DOHH2 (cell line): Measurements from ENCODE around the gene BNIP2.

Experiments used
- H3F3A ChIP-seq: fragments of 200-600 bp; sonication (generic), shearing (Covaris generic); 2 replicates; pipeline ENCODE4 v1.6.0; 2016; ENCODE audit warnings: antibody characterized with exemption, mild to moderate bottlenecking; ENCODE audit not compliant: control insufficient read depth, insufficient read depth
- H3K27ac ChIP-seq: fragments of 200-600 bp; sonication (generic); 2 replicates; pipeline ENCODE4 v1.5.1; 2014; ENCODE audit warnings: low read depth, mild to moderate bottlenecking, low read length, moderate library complexity
- H3K27me3 ChIP-seq: fragments of 200-600 bp; sonication (generic); 2 replicates; pipeline ENCODE4 v1.6.1; 2014; ENCODE audit warnings: mild to moderate bottlenecking, low read length, mixed read lengths; ENCODE audit not compliant: control insufficient read depth
- H3K36me3 ChIP-seq: fragments of 200-600 bp; sonication (generic); 2 replicates; pipeline ENCODE4 v1.6.1; 2014; ENCODE audit warnings: mild to moderate bottlenecking, low read length, moderate library complexity, mixed read lengths; ENCODE audit not compliant: control insufficient read depth
- H3K4me1 ChIP-seq: fragments of 200-600 bp; sonication (generic); 2 replicates; pipeline ENCODE4 v1.6.1; 2014; ENCODE audit warnings: mild to moderate bottlenecking, low read length, mixed read lengths; ENCODE audit not compliant: control insufficient read depth
- H3K4me2 ChIP-seq: fragments of 200-600 bp; sonication (generic); 2 replicates; pipeline ENCODE4 v1.6.0; 2014; ENCODE audit warnings: mild to moderate bottlenecking, low read length, moderate library complexity
- H3K4me3 ChIP-seq: fragments of 200-600 bp; sonication (generic); 2 replicates; pipeline ENCODE4 v1.5.1; 2014; ENCODE audit warnings: mild to moderate bottlenecking, low read length, mixed read lengths
- H3K79me2 ChIP-seq: fragments of 200-600 bp; sonication (generic); 2 replicates; pipeline ENCODE4 v1.6.1; 2014; ENCODE audit warnings: mild to moderate bottlenecking, low read length, mixed read lengths; ENCODE audit not compliant: control insufficient read depth
- H3K9me2 ChIP-seq: fragments of 200-600 bp; sonication (generic); replicated peaks from 2 replicates; pipeline ENCODE4 v1.6.1; 2014; ENCODE audit warnings: mild to moderate bottlenecking, low read length, mixed read lengths; ENCODE audit not compliant: control insufficient read depth
- H3K9me3 ChIP-seq: fragments of 200-600 bp; sonication (generic); 2 replicates; pipeline ENCODE4 v1.6.1; 2014; ENCODE audit warnings: antibody characterized with exemption, low read length, mixed read lengths; ENCODE audit not compliant: control insufficient read depth, insufficient read depth
- H4K20me1 ChIP-seq: fragments of 200-600 bp; sonication (generic); 2 replicates; pipeline ENCODE4 v1.6.0; 2014; ENCODE audit warnings: low read depth, mild to moderate bottlenecking, antibody characterized with exemption, low read length, moderate library complexity; ENCODE audit not compliant: control insufficient read depth, insufficient read depth
- EZH2phosphoT487 ChIP-seq: fragments of 200-600 bp; sonication (generic); IDR thresholded peaks from 2 replicates; pipeline ENCODE4 v1.6.1; 2017; ENCODE audit warnings: borderline replicate concordance, mild to moderate bottlenecking, antibody characterized with exemption, low read length, moderate library complexity, mixed read lengths
- TF ChIP-seq, protein P1 (sequence below): fragments of 200-600 bp; sonication (generic); IDR thresholded peaks from one replicate; pipeline ENCODE4 v1.5.1; 2014; ENCODE audit warnings: antibody characterized with exemption, mild to moderate bottlenecking, low read depth, low read length; ENCODE audit not compliant: poor library complexity, severe bottlenecking

Gene BNIP2, protein sequence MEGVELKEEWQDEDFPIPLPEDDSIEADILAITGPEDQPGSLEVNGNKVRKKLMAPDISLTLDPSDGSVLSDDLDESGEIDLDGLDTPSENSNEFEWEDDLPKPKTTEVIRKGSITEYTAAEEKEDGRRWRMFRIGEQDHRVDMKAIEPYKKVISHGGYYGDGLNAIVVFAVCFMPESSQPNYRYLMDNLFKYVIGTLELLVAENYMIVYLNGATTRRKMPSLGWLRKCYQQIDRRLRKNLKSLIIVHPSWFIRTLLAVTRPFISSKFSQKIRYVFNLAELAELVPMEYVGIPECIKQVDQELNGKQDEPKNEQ

GRCh38 chr15:59688782-59689625 lies at the start of gene BNIP2:
Gene BNIP2, minus strand, starts transcription at chr15:59689320. Its CDS starts 6,863 bp downstream, at chr15:59682457.
- Histone ChIP-seq H3K27me3 (no peaks in the 10 kb centered on the region), H3K79me2 (peaks cover 55% of the 10 kb centered on the region), H3K36me3 (peaks cover 48% of the 10 kb centered on the region), H3K27ac (peak within 1 kb of the TSS; percentile 80), H4K20me1 (peaks cover 26% of the 10 kb centered on the region), H3K9me2 (no peaks in the 10 kb centered on the region), H3K4me3 (peak within 1 kb of the TSS; percentile 96), H3K4me1 (peaks cover 46% of the 10 kb centered on the region), H3K9me3 (no peaks in the 10 kb centered on the region), H3K4me2 (peak within 1 kb of the TSS; percentile 81), H3F3A (peaks cover 30% of the 10 kb centered on the region)
- TF ChIP-seq, protein P1, sequence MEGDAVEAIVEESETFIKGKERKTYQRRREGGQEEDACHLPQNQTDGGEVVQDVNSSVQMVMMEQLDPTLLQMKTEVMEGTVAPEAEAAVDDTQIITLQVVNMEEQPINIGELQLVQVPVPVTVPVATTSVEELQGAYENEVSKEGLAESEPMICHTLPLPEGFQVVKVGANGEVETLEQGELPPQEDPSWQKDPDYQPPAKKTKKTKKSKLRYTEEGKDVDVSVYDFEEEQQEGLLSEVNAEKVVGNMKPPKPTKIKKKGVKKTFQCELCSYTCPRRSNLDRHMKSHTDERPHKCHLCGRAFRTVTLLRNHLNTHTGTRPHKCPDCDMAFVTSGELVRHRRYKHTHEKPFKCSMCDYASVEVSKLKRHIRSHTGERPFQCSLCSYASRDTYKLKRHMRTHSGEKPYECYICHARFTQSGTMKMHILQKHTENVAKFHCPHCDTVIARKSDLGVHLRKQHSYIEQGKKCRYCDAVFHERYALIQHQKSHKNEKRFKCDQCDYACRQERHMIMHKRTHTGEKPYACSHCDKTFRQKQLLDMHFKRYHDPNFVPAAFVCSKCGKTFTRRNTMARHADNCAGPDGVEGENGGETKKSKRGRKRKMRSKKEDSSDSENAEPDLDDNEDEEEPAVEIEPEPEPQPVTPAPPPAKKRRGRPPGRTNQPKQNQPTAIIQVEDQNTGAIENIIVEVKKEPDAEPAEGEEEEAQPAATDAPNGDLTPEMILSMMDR: no peak
- no peak for TF ChIP-seq EZH2phosphoT487

DNA sequence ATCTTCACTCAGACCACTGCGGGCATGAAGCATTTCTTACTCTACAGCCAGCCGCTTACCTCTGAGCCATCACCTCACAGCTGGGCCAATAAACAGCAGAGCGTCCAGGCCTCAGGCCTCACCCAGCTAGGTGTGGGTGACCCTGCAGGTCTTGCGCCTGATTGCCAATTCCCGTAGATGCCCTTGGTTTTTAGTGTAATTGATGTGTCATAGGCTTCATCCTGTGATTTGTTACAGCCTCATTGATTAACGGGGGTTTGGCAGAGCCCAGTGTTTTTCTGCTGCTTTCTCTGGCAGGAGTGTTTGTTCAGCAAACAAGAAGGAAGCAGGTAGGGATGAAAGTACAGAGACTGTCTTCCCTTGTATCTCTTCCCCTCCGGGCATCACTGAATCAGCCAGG lies 49.6 kb upstream of the BNIP2 start:
- Histone ChIP-seq H3K9me2 (no peaks in the 10 kb centered on the region), H3K4me1 (no peaks in the 10 kb centered on the region), H3K79me2 (no peaks in the 10 kb centered on the region), H3K27ac (no peak overlapping the region), H3K9me3 (no peaks in the 10 kb centered on the region), H3K4me2 (no peak overlapping the region), H3F3A (no peaks in the 10 kb centered on the region), H3K36me3 (no peaks in the 10 kb centered on the region), H3K27me3 (no peaks in the 10 kb centered on the region), H4K20me1 (no peaks in the 10 kb centered on the region), H3K4me3 (no peak overlapping the region)
- TF ChIP-seq, protein P1: no peak
- TF ChIP-seq EZH2phosphoT487: no peak

DNA sequence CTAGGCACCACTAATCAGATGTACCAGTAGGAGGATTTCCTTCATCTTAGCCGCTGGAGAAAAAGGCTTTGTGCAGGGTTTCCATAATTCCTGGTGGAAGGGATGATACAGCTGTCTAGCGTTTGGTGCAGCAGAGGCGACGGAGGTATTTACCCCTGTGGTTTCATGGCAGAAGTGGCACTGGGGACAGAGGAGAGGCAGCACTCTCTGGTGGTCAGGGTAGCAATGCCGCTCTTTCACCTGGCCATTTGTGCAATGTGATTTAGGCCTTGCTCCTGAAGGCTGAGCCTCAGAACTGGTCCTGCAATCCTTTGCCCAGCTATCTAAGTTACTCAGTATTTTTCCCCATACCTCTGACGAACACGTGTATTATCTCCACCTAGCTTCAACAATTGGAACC lies 47.1 kb upstream of the BNIP2 start:
- no peaks in the 10 kb centered on the region for H3K4me1 ChIP-seq

More for the DNA sequence above, 47.1 kb upstream of the BNIP2 start:
- TF ChIP-seq EZH2phosphoT487: no peak
- TF ChIP-seq, protein P1: no peak
- no peak overlapping the region for H3K4me2 ChIP-seq
- no peaks in the 10 kb centered on the region for H3K36me3 ChIP-seq
- H3K9me3 ChIP-seq: no peaks in the 10 kb centered on the region
- no peaks in the 10 kb centered on the region for H3K27me3 ChIP-seq
- no peak overlapping the region for H3K4me3 ChIP-seq
- H3F3A ChIP-seq: no peaks in the 10 kb centered on the region
- no peak overlapping the region for H3K27ac ChIP-seq
- H4K20me1 ChIP-seq: no peaks in the 10 kb centered on the region
- H3K79me2 ChIP-seq: no peaks in the 10 kb centered on the region
- no peaks in the 10 kb centered on the region for H3K9me2 ChIP-seq
